Epithelial cell of esophagus (primary cell): ENCODE measurements around the gene NAA60.
"Not testable (repeated sequence)": the region's sequence is repeated elsewhere in the genome, so short reads cannot be mapped to it uniquely, and the experiment has no call there.

Experiments
- DNase-seq: peaks from one replicate; pipeline ENCODE4 v3.0.0; 2010; ENCODE audit warnings: low read depth
- H3K4me3 ChIP-seq: 2 replicates; pipeline ENCODE4 v1.5.1; 2011; ENCODE audit warnings: mild to moderate bottlenecking, low read length, control low read depth
- CTCF ChIP-seq: IDR thresholded peaks from 2 replicates; pipeline ENCODE4 v1.5.1; 2011; ENCODE audit warnings: low read depth, mild to moderate bottlenecking, low read length, control low read depth, inconsistent platforms; ENCODE audit not compliant: insufficient read depth; ENCODE audit errors: missing control alignments

Gene NAA60

GRCh38 chr16:3490911-3491629, 47.6 kb downstream of the NAA60 start:
- DNase-seq = no peak

GRCh38 chr16:3492356-3492755, 48.9 kb downstream of the NAA60 start:
- DNase-seq = no peak
- no peak overlapping the region for H3K4me3 ChIP-seq
- TF ChIP-seq CTCF = no peak

More at GRCh38 chr16:3490911-3491629, 47.6 kb downstream of the NAA60 start:
- TF ChIP-seq CTCF = no peak
- H3K4me3 ChIP-seq = no peak overlapping the region

GRCh38 chr16:3494386-3494973, 51.0 kb downstream of the NAA60 start:
- DNase-seq = no peak
- H3K4me3 ChIP-seq = no peak overlapping the region
- TF ChIP-seq CTCF = no peak

GRCh38 chr16:3495176-3495575, 51.7 kb downstream of the NAA60 start, which contains the start of gene C16orf90:
Gene C16orf90 (minus strand): TSS chr16:3495489. CDS start chr16:3495421, 68 bp downstream.
- no peak for DNase-seq
- H3K4me3 ChIP-seq = no peak within 1 kb of the TSS
- no peak for TF ChIP-seq CTCF

GRCh38 chr16:3496386-3496785, 52.9 kb downstream of the NAA60 start:
- no peak for TF ChIP-seq CTCF
- no peak overlapping the region for H3K4me3 ChIP-seq
- DNase-seq = no peak

- TF ChIP-seq CTCF = no peak
- H3K4me3 ChIP-seq = no peak overlapping the region
- DNase-seq = no peak
Measured at GRCh38 chr16:3497771-3498170, 54.3 kb downstream of the NAA60 start.

- DNase-seq = no peak
- no peak for TF ChIP-seq CTCF
Measured at GRCh38 chr16:3498988-3499387, 55.5 kb downstream of the NAA60 start.

GRCh38 chr16:3501412-3501761, 57.9 kb downstream of the NAA60 start:
- peak overlapping the region; percentile 85 for H3K4me3 ChIP-seq
- not testable (repeated sequence) for DNase-seq

More at GRCh38 chr16:3498988-3499387, 55.5 kb downstream of the NAA60 start:
- no peak overlapping the region for H3K4me3 ChIP-seq
